IPS-18a (cell line): ENCODE results near the gene AFAP1L2.

ENCODE experiments used
- H3K27ac ChIP-seq: one replicate; pipeline ENCODE4 v1.5.1; 2013; ENCODE audit warnings: low read length
- H3K27me3 ChIP-seq: one replicate; pipeline ENCODE4 v1.6.1; 2013; ENCODE audit warnings: mild to moderate bottlenecking, low read length; ENCODE audit not compliant: control insufficient read depth, insufficient read depth
- H3K36me3 ChIP-seq: one replicate; pipeline ENCODE4 v1.6.1; 2013; ENCODE audit warnings: low read depth, low read length; ENCODE audit not compliant: control insufficient read depth
- H3K4me1 ChIP-seq: one replicate; pipeline ENCODE4 v1.6.1; 2013; ENCODE audit warnings: low read depth, low read length; ENCODE audit not compliant: control insufficient read depth
- H3K4me3 ChIP-seq: one replicate; pipeline ENCODE4 v1.5.1; 2013; ENCODE audit warnings: low read length
- H3K9ac ChIP-seq: one replicate; pipeline ENCODE4 v1.6.1; 2013; ENCODE audit warnings: mild to moderate bottlenecking, low read length, moderate library complexity
- H3K9me3 ChIP-seq: one replicate; pipeline ENCODE4 v1.6.1; 2013; ENCODE audit warnings: low read depth, low read length; ENCODE audit not compliant: control insufficient read depth

AFAP1L2 gene

DNA sequence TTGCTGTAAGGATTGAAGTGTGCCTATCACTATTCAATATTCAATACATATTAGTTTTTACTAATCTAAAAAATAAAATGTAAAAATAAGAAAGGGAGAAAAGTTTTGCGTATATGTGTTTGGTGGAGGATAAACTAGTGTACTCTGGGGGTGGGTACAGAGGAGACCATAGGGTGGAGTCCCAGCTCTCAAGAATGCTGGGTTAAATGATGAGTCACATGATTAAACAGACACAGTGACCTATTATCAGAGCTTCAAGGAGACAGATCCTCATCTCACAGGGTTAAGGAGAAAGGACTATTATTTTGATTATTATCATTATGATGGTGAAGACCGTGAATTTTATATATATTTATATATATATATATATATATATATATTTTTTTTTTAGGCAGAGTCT, 77.5 kb downstream of the AFAP1L2 start:
- Histone ChIP-seq H3K4me1 (no peaks in the 10 kb centered on the region), H3K27me3 (no peaks in the 10 kb centered on the region)

DNA sequence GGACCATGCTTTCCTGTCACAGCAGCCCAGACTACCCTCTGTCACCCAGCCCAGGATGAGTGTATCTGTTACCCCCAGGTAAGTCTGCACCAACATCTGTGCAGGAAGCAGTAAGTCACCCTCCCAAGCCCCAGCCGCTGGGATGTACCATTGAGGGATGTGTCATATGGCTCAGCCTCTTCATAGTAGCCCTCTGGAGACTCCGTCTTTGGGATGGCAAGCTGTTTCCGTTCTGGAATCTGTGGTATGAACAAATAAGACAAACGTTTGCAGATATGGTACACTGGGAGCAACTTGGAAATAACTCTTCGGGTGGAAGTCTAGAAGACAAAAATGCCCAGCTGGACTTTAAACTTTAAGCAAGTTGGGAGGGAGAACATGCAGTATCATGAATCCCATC, 81.3 kb downstream of the AFAP1L2 start:
- Histone ChIP-seq H3K27ac (no peak overlapping the region), H3K36me3 (no peaks in the 10 kb centered on the region), H3K27me3 (no peaks in the 10 kb centered on the region), H3K4me3 (no peak overlapping the region), H3K9me3 (no peaks in the 10 kb centered on the region), H3K4me1 (peaks cover 6% of the 10 kb centered on the region), H3K9ac (no peak overlapping the region)

More for the DNA sequence above, 77.5 kb downstream of the AFAP1L2 start:
- no peak overlapping the region for H3K4me3 ChIP-seq
- H3K9ac ChIP-seq = no peak overlapping the region
- H3K36me3 ChIP-seq = no peaks in the 10 kb centered on the region
- no peak overlapping the region for H3K27ac ChIP-seq
- H3K9me3 ChIP-seq = no peaks in the 10 kb centered on the region

DNA sequence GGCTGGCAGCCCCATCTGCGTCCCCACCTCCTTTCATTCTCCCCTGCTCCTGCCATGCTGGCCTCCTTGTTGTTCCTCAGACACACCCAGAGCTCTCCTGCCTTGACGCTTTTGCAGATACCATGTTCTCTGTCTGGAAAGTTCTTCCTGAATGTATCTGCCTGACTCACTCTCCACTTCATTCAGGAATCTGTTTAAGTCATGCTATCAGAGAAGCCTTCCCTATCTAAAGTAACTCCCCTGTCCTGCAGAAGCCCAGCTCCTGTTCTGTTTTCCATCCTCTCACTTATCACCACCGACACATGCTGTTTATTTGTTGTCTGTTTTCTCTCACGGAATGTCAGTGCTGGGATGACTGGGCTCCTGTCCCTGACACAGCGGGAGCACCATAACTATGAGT, 82.0 kb downstream of the AFAP1L2 start:
- no peaks in the 10 kb centered on the region for H3K9me3 ChIP-seq
- no peaks in the 10 kb centered on the region for H3K36me3 ChIP-seq
- no peak overlapping the region for H3K9ac ChIP-seq
- H3K27ac ChIP-seq = no peak overlapping the region
- no peak overlapping the region for H3K4me3 ChIP-seq
- H3K4me1 ChIP-seq = peaks cover 6% of the 10 kb centered on the region
- H3K27me3 ChIP-seq = no peaks in the 10 kb centered on the region

DNA sequence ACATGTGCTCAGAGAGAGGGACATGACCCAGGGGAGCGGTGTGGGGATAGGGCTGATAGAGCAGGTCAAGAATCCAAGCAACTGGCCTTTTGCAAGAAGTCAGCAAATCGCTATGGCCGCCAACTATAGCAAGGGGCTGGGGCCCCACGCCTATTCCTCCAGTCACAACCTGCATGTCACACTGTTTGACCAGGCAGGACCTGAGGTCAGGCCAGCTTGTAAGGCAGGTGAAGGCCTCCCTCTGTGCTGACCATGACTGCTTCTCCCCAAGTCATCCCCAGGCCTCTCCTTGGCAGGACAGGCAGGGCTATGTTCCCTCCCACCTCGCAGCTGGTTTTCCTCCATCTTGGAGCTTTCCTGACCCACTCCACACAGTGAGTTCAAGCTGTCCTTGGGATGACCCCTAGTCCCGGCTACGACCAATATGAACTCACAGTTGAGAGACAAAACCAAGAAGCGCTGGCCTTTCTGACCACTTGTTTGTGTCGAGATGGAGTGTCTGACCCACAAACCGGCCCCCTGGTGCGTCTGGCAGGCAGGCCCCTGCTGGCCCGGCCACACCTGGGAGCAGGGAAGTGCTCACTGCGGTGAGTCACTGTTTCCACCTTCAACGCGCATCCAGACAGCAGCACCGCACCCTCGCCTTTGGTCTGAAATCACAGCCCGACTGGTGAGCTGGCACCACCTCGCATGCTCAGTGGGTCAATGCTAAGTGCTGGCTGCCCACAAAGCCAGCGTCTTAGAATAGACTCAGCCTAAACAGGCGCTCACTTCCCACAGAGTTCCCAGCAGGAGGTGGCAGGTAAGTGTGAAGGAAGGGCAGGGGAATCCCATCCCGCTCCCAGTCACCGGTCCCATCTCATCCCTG, 83.8 kb downstream of the AFAP1L2 start:
- no peak overlapping the region for H3K27ac ChIP-seq
- no peak overlapping the region for H3K4me3 ChIP-seq
- H3K36me3 ChIP-seq = no peaks in the 10 kb centered on the region
- H3K4me1 ChIP-seq = peaks cover 6% of the 10 kb centered on the region
- no peaks in the 10 kb centered on the region for H3K27me3 ChIP-seq
- H3K9me3 ChIP-seq = no peaks in the 10 kb centered on the region
- no peak overlapping the region for H3K9ac ChIP-seq

DNA sequence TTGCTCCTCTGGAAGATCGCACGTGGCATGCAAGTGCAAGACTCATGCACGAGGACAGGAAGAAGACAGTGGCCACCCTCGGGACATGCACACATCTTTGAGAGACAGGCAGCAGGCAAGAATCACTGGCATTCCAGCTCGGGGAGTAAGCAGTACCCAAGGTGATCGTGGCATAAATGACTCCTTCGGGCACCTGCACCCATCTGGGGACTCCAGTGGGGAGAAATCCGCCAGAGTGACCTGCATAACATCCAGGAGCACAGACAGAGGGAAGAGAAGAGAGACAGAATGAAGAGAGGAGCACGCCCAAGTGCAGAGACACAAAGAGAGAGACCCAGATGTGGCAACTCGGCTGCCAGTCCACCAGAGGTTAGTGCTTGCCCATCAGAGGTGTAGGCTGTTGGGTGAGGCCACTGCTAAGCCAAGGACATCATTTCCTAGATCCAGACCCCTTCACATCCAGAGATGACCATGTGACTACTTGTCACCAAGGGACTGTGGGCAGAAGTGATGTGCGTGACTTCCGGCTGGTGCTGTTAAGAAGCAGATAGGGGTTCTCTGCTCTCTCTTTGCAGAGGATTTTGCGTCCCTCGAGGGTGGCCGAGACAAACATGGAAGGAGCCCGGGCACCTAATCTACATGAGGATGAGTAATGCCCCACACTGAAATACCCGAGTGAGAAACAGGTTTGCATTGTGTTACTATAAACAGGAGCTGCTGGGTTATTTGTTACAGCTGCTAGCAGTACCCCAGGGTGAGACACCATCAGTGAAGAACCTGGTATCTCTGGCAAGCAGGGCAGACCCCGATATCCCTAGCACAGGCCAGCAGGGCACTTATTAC, 84.7 kb downstream of the AFAP1L2 start:
- H3K27ac ChIP-seq = no peak overlapping the region
- H3K4me3 ChIP-seq = no peak overlapping the region
- H3K9me3 ChIP-seq = no peaks in the 10 kb centered on the region
- no peaks in the 10 kb centered on the region for H3K27me3 ChIP-seq
- peaks cover 6% of the 10 kb centered on the region for H3K4me1 ChIP-seq
- H3K9ac ChIP-seq = no peak overlapping the region
- H3K36me3 ChIP-seq = no peaks in the 10 kb centered on the region

DNA sequence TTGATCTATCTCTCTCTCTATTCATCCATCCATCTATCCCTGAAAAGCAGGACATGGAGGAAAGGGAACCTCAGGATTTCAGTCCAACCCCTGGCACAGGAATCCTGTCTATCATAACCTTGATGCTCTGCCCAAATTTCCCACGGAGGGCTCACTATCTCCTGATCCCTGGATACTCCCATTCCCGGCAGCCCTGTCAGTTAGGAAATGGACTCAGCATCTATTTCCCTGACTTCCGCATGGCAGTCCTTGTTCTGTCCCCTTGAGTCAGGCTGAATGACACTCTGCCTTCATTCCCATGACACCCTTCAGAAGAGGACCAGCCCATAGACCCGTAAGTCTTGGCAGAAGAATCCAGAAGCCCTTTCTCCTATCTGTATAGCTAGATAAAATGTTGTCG, 87.6 kb downstream of the AFAP1L2 start:
- H3K27ac ChIP-seq = no peak overlapping the region
- no peaks in the 10 kb centered on the region for H3K27me3 ChIP-seq
- peaks cover 6% of the 10 kb centered on the region for H3K4me1 ChIP-seq
- H3K4me3 ChIP-seq = no peak overlapping the region
- H3K9ac ChIP-seq = no peak overlapping the region
- H3K9me3 ChIP-seq = no peaks in the 10 kb centered on the region
- no peaks in the 10 kb centered on the region for H3K36me3 ChIP-seq

DNA sequence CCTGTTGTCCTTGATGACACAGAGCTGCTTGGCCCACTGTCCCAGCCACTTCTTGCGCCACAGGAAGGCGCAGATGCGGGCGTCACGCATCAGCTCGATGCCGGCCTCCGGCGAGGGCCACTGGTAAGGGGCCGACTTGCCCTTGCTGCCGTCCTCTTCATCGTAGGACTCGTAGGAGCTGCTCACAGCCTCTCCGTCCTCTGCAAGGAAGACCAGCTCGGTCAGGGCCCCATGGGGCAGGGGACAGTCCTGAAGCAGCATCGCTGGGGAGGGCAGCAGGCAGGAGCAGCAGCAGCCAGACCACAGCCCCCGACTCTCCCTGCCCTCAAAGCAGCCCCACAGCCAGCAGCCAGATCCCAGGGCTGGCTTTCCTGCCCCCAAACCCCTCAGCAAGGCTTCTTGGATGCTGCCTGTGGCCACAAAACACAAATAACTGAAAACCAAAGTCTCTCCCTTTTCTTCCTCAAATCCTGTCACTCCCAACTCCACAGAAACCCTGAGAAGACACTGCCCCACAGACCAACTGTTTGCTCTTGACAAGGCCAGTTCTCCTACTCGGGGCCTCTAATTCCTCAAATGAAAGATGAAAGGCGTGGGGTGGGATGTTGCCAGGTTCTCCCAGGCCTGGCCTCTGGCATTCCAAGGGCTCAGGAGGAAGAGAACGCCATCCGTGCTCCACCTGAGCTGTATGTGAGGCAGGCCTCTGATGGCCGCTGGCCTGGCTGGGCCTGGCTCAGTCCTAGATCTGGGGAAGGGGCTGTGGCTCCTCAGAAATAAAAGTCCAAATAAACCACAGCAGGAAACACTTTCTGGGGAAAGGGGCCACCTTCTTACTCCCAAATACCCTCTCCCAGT, 88.5 kb downstream of the AFAP1L2 start:
- Histone ChIP-seq H3K4me3 (no peak overlapping the region), H3K9ac (no peak overlapping the region), H3K9me3 (no peaks in the 10 kb centered on the region), H3K27me3 (no peaks in the 10 kb centered on the region), H3K4me1 (peaks cover 6% of the 10 kb centered on the region), H3K27ac (no peak overlapping the region), H3K36me3 (no peaks in the 10 kb centered on the region)

DNA sequence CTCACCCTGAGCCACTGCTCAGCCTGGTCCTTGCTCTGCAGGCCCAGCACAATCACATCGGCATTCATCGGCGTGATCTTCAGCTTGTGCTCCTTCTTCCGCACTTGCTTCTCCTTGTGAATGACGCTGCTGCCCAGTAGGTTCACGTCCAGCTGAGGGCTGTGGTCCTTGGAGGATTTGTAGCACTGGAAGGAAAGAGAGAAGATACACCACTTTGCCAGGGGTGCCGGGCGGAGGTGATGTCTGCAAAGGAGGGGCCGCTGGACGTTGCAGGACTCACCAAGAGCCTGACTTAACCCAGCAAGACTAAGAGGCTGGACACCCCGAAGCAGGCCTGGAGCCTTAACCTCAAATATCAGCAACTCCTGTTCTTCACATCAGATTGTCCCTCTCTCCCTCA, 90.4 kb downstream of the AFAP1L2 start:
- Histone ChIP-seq H3K4me3 (no peak overlapping the region), H3K9me3 (no peaks in the 10 kb centered on the region), H3K36me3 (no peaks in the 10 kb centered on the region), H3K9ac (no peak overlapping the region), H3K4me1 (no peaks in the 10 kb centered on the region), H3K27me3 (no peaks in the 10 kb centered on the region), H3K27ac (no peak overlapping the region)

DNA sequence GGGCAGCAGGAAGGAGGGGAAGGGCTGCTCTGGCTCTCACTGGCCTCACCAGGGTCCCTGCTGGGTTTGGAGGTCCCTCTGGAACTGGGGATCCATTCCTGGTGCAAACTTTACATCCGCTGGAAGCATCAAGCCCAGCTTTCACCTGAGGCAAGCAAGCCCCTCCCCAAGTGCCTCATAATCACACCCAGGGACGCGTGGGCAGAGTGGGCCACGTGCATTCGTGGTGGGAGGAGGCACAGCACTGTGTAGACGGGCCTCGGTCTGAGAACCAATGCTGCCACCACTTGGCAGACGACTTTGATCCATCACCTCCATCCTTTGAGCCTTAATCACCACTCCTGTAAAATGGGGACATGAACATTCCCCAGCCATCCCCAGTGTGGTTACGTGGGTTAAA, 91.2 kb downstream of the AFAP1L2 start:
- H3K36me3 ChIP-seq = no peaks in the 10 kb centered on the region
- no peak overlapping the region for H3K27ac ChIP-seq
- no peaks in the 10 kb centered on the region for H3K27me3 ChIP-seq
- no peaks in the 10 kb centered on the region for H3K9me3 ChIP-seq
- no peak overlapping the region for H3K9ac ChIP-seq
- no peak overlapping the region for H3K4me3 ChIP-seq
- no peaks in the 10 kb centered on the region for H3K4me1 ChIP-seq

DNA sequence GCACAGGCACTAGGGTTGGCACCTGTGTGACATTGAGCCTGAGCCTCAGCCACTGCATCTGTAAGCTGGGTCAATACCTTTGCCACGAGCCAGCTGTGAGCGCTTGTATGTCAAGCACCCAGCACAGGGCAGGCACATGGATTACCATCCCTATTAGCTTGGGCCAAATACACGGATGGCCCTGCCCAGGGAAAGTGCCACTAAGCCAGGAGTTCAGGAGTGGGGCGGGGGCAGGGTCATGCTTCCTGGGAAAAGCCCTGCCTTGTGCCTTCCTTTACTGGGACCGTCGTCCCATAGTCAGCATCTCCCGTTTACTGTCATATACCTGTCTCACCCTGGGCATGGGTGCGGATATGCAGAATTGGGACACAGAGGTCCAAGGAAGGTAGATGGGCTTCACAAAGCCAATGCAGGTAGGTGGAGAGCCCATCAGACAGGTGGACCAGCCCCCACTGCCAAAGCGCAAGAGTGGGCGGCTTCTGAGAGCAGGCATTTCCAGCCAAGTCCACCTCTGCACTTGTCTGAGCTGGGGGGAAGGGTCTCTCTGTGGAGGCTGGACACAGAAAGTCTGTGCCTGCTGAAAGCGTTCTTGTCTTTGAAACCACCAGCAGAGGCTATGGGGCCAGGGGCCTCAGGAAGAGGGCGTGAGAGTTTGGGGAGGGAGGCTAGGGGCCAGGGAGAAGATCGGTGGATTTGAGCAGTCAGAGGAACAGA, 92.6 kb downstream of the AFAP1L2 start:
- no peaks in the 10 kb centered on the region for H3K27me3 ChIP-seq
- H3K4me3 ChIP-seq = no peak overlapping the region
- H3K36me3 ChIP-seq = no peaks in the 10 kb centered on the region
- H3K9ac ChIP-seq = no peak overlapping the region
- H3K9me3 ChIP-seq = no peaks in the 10 kb centered on the region
- no peaks in the 10 kb centered on the region for H3K4me1 ChIP-seq
- no peak overlapping the region for H3K27ac ChIP-seq

DNA sequence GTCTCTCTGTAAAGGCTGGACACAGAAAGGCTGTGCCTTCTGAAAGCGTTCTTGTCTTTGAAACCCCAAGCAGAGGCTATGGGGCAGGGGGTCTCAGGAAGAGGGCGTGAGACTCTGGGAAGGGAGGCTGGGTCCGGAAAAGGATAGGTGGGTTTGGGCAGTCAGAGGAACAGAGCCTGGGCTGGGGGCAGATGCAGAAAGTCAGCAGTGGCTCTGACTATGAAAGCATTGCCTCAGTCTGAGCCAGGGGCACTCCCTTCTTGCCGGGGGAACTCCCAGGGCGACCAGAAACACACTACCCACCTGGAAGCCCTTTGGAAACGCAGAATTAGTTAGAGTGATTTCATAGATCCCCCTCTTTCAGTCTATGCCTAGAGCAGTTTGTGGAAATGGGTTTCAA, 93.3 kb downstream of the AFAP1L2 start:
- Histone ChIP-seq H3K36me3 (no peaks in the 10 kb centered on the region), H3K27ac (no peak overlapping the region), H3K4me3 (no peak overlapping the region), H3K9me3 (no peaks in the 10 kb centered on the region), H3K4me1 (no peaks in the 10 kb centered on the region), H3K27me3 (no peaks in the 10 kb centered on the region), H3K9ac (no peak overlapping the region)
